Stimulated activated CD4-positive, alpha-beta T cell treated with anti-CD3 and anti-CD28 coated beads, Interleukin-12 subunit alpha, Interleukin-12 subunit beta, amount 100 ng/mL, for 24 hours (primary cell): Measurements from ENCODE around the gene COMMD3.
"Not testable (repeated sequence)": the region's sequence is repeated elsewhere in the genome, so short reads cannot be mapped to it uniquely, and the experiment has no call there.

ENCODE experiments used
- DNase-seq, 2 experiments: peaks; one replicate each; pipeline ENCODE4 v3.0.0-alpha.2; 2020; ENCODE audit warnings: low read depth in 2 of 2

The COMMD3 gene

GRCh38 chr10:22338931-22339330 is 22.7 kb downstream of the COMMD3 start:
- DNase-seq: no peak

GRCh38 chr10:22339761-22340328 is 23.7 kb downstream of the COMMD3 start:
- no peak for DNase-seq

GRCh38 chr10:22340329-22341189 is 24.4 kb downstream of the COMMD3 start:
- DNase-seq: no peak

GRCh38 chr10:22341190-22341925 is 25.2 kb downstream of the COMMD3 start:
- no peak for DNase-seq

GRCh38 chr10:22341926-22342196 is 25.7 kb downstream of the COMMD3 start:
- no peak for DNase-seq

- no peak for DNase-seq
These were observed 26.2 kb downstream of the COMMD3 start for GRCh38 chr10:22342421-22342820.

GRCh38 chr10:22343731-22344130 is 27.5 kb downstream of the COMMD3 start:
- DNase-seq: no peak

GRCh38 chr10:22344249-22344648 is 28.1 kb downstream of the COMMD3 start:
- DNase-seq: no peak

- no peak for DNase-seq
These were observed 28.7 kb downstream of the COMMD3 start for GRCh38 chr10:22344781-22345300.

GRCh38 chr10:22345301-22346095 is 29.3 kb downstream of the COMMD3 start, which contains the start of gene SPAG6:
Gene SPAG6, plus strand, starts transcription at chr10:22345496. Its CDS starts 116 bp downstream, at chr10:22345612.
- no peak for DNase-seq

GRCh38 chr10:22346096-22346661 is 30.0 kb downstream of the COMMD3 start:
- no peak for DNase-seq

GRCh38 chr10:22349755-22350154 is 33.6 kb downstream of the COMMD3 start:
- DNase-seq: no peak

GRCh38 chr10:22351131-22351703 is 35.0 kb downstream of the COMMD3 start:
- DNase-seq: no peak

GRCh38 chr10:22356324-22356873 is 40.2 kb downstream of the COMMD3 start:
- DNase-seq: no peak

- not testable (repeated sequence) for DNase-seq
These were observed 41.6 kb downstream of the COMMD3 start for GRCh38 chr10:22357770-22358169.

- DNase-seq: no peak
These were observed 47.1 kb downstream of the COMMD3 start for GRCh38 chr10:22363305-22363704.

- DNase-seq: no peak
These were observed 48.4 kb downstream of the COMMD3 start for GRCh38 chr10:22364407-22365140.

- no peak for DNase-seq
These were observed 49.0 kb downstream of the COMMD3 start for GRCh38 chr10:22365233-22365632.

- DNase-seq: no peak
These were observed 49.7 kb downstream of the COMMD3 start for GRCh38 chr10:22365644-22366434.
